Thoracic aorta (tissue), 2 donors: ENCODE data around the gene ADAM15. TPM values are rescaled to one million over a fixed set of nuclear protein-coding genes. Genes with fewer than 3 reads are reported as not detected.

Experiments used
- ATAC-seq: fragments of 150-250 bp; one replicate; pipeline ENCODE4 v1.8.0; 2017; ENCODE audit warnings: low read depth; ENCODE audit not compliant: insufficient number of reproducible peaks, low FRiP score
- DNase-seq: peaks from one replicate; pipeline ENCODE4 v3.0.0-alpha.2; 2020; ENCODE audit warnings: low spot score
- H3K27ac ChIP-seq, 2 donors: fragments of 200-600 bp; sonication (generic); 1 replicate in 1 of 2; 2 replicates in 1 of 2; pipeline ENCODE4 v1.5.1; 2016; ENCODE audit warnings: mild to moderate bottlenecking in 2 of 2, moderate library complexity in 2 of 2
- H3K27me3 ChIP-seq: fragments of 200-600 bp; sonication (generic); replicated peaks from 2 replicates; pipeline ENCODE4 v1.6.0; 2016; ENCODE audit warnings: mild to moderate bottlenecking; ENCODE audit not compliant: insufficient read depth
- H3K36me3 ChIP-seq: fragments of 200-600 bp; sonication (generic); one replicate; pipeline ENCODE4 v1.5.1; 2016
- H3K4me1 ChIP-seq, 2 donors: fragments of 200-600 bp; sonication (generic); 1 replicate in 1 of 2; 2 replicates in 1 of 2; pipeline versions ENCODE4 v1.5.1 to v1.6.0; 2016; ENCODE audit warnings: low read depth in 2 of 2, mild to moderate bottlenecking in 1 of 2; ENCODE audit not compliant: control insufficient read depth in 1 of 2
- H3K4me3 ChIP-seq: fragments of 200-600 bp; sonication (generic); 2 replicates; pipeline ENCODE4 v1.5.1; 2016; ENCODE audit warnings: mild to moderate bottlenecking
- H3K9me3 ChIP-seq: fragments of 200-600 bp; sonication (generic); 2 replicates; pipeline ENCODE4 v1.5.1; 2016
- CTCF ChIP-seq: fragments of 200-600 bp; sonication (generic); IDR thresholded peaks from one replicate; pipeline ENCODE4 v1.5.1; 2019; ENCODE audit warnings: antibody characterized with exemption
- total RNA-seq, 2 donors: library from RNA; depleted of rRNA; stranded (reverse); fragments of >200 nt; gene quantifications; one replicate each; pipeline versions ENCODE4 v1.1.0 to v1.2.3, GENCODE V29; 2016

ADAM15 gene
- total RNA-seq, 2 donors from 2014 or later = 119 to 144 TPM

DNA sequence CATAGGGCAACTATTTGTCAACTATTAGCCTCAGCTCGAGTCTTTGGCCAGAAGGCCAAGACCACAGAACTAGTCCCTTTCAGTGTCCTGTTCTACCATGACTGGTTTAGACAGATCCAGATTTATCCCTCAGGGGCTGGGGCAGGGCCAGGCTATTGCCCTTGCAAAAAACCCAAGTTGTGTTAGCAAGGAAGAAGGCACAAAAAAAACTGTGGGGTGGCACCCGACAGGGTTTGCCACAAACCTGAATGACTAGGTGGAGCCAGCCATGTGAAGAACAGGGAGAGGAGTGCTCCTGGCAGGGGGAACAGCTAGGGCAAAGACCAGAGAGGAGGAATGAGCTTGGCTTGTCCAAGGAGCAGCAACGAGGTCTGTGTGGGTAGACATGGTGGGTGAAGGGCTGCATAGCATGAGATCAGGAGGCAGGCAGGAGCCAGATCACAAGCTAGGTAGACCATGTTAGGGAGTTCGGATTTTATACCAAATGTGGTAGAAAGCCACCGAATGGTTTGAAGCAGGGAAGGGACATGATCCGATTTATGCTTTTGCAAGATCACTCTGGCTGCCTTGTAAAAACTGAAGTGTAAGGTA is 13.2 kb upstream of the ADAM15 start:
- DNase-seq (no peak), ATAC-seq (no peak)
- no peak for TF ChIP-seq CTCF
- H3K9me3 ChIP-seq = no peaks in the 10 kb centered on the region
- no peaks in the 10 kb centered on the region for H3K27me3 ChIP-seq
- H3K4me3 ChIP-seq = no peak overlapping the region
- H3K36me3 ChIP-seq = no peaks in the 10 kb centered on the region
- no peaks in the 10 kb centered on the region for H3K4me1 ChIP-seq
- H3K27ac ChIP-seq = no peak overlapping the region

GRCh38 chr1:155038602-155039307 is 12.4 kb upstream of the ADAM15 start:
- Histone ChIP-seq H3K36me3 (no peaks in the 10 kb centered on the region), H3K9me3 (no peaks in the 10 kb centered on the region), H3K4me1 (no peaks in the 10 kb centered on the region), H3K27ac (no peak overlapping the region), H3K27me3 (no peaks in the 10 kb centered on the region), H3K4me3 (no peak overlapping the region)
- ATAC-seq = no peak
- DNase-seq = no peak
- no peak for TF ChIP-seq CTCF

DNA sequence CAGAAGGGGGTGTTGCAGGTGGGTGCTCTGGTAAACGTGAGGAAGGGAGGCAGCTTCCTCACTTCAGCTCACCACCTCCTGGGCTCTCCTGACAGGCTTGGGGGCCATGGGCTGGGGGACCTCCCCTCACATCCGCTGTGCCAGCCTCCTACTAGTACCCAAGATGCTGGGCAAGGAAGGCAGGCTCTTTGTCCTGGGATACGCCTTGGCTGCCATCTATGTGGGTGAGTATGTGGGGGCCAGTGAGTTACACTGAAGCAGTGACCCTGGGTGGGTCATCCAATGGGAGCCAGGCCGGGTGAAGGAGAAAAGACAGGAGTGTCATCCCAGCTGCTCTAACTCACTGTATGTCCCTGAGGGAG is 11.8 kb upstream of the ADAM15 start:
- Histone ChIP-seq H3K36me3 (no peaks in the 10 kb centered on the region), H3K4me1 (no peaks in the 10 kb centered on the region), H3K27me3 (no peaks in the 10 kb centered on the region), H3K9me3 (no peaks in the 10 kb centered on the region), H3K27ac (no peak overlapping the region), H3K4me3 (no peak overlapping the region)
- TF ChIP-seq CTCF = no peak
- DNase-seq (no peak), ATAC-seq (no peak)

GRCh38 chr1:155040358-155041093 is 10.6 kb upstream of the ADAM15 start:
- Histone ChIP-seq H3K36me3 (no peaks in the 10 kb centered on the region), H3K27me3 (no peaks in the 10 kb centered on the region), H3K27ac (no peak overlapping the region), H3K4me1 (peaks cover 0 to 4% of the 10 kb centered on the region in 2 donors), H3K4me3 (no peak overlapping the region), H3K9me3 (no peaks in the 10 kb centered on the region)
- DNase-seq (no peak), ATAC-seq (no peak)
- TF ChIP-seq CTCF = no peak

GRCh38 chr1:155042789-155043188 is 8.3 kb upstream of the ADAM15 start:
- DNase-seq = no peak
- no peak for ATAC-seq
- H3K4me1 ChIP-seq = peaks cover 0 to 4% of the 10 kb centered on the region in 2 donors
- no peaks in the 10 kb centered on the region for H3K36me3 ChIP-seq
- no peaks in the 10 kb centered on the region for H3K9me3 ChIP-seq
- H3K27ac ChIP-seq = no peak overlapping the region
- no peaks in the 10 kb centered on the region for H3K27me3 ChIP-seq
- H3K4me3 ChIP-seq = no peak overlapping the region
- no peak for TF ChIP-seq CTCF
